Breast epithelium (tissue), 3 donors: ENCODE data around the gene HLA-B.
"Not testable (repeated sequence)": the region's sequence is repeated elsewhere in the genome, so short reads cannot be mapped to it uniquely, and the experiment has no call there.

Source experiments
- CTCF ChIP-seq, 3 donors: fragments of 450-650 bp; IDR thresholded peaks; one replicate each; pipeline ENCODE4 v1.5.1; 2016 to 2017; ENCODE audit warnings: antibody characterized with exemption in 3 of 3, mild to moderate bottlenecking in 3 of 3, moderate library complexity in 3 of 3
- POLR2A ChIP-seq: fragments of 450-650 bp; IDR thresholded peaks from one replicate; pipeline ENCODE4 v1.6.1; 2016; ENCODE audit warnings: antibody characterized with exemption, mild to moderate bottlenecking, moderate library complexity
- POLR2AphosphoS5 ChIP-seq, 3 donors: sonication (generic); formaldehyde crosslinking; IDR thresholded peaks; one replicate each; pipeline ENCODE4 v1.6.1; 2017; ENCODE audit warnings: antibody characterized with exemption in 3 of 3

DNA sequence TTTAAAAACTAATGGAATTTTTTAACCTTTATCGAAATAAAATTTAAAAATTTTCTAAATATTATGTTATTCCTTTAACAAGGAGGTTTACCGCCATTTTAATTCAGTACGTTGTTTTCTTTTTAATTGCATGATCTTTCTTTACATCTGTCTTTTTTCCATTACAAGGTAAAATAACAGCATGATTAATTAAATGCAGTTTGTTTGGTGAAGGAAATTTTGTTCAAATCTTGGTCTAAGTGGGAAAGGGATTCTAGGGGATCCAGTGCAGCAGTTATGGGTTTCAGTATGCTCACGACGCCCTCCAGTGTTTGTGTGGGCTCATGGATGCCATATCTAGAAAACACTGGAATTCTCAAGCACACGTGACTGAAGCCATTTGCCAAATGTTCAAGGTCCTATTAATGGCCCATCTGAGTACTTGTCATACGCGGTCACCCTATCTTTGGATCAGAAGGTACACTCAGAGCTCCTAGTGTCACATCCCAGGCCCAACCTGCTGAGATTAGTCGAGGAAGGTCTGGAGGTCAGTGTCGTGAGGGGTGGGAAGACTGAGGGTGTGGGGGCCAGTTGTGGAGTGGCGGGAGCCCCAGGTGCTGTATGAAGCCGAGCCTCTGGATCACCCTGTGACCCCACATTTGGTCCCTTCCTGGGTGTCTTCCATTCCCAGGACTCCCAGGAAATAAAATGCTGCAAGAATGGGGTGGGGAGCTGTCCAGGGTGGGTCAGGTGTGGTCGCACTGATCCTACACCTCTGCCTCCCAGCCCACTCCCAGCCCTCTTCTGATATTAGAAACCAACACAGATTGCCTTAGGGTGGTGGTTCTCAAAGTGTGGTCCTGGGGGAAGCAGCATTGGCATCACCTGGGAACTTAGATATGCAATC, 32.2 kb upstream of the HLA-B start:
- not testable (repeated sequence) for TF ChIP-seq POLR2A; CTCF (IDR thresholded peaks at IDR 0.05); POLR2AphosphoS5 (IDR thresholded peaks at IDR 0.05)
